Thyroid gland (tissue), 4 donors: ENCODE results near the gene FAM20B.
"Not testable (repeated sequence)": the region's sequence is repeated elsewhere in the genome, so short reads cannot be mapped to it uniquely, and the experiment has no call there.

Experiments used
- POLR2A ChIP-seq, 2 donors: fragments of 450-650 bp; IDR thresholded peaks; one replicate each; pipeline ENCODE4 v1.6.1; 2017; ENCODE audit warnings: antibody characterized with exemption in 2 of 2, mild to moderate bottlenecking in 2 of 2, moderate library complexity in 1 of 2
- TF ChIP-seq, protein P1 (sequence below), 6 experiments: fragments of 200-600 bp in 3 of 6; fragments of 450-650 bp in 3 of 6; sonication (generic) in 3 of 6; IDR thresholded peaks; one replicate each; pipeline ENCODE4 v1.5.1; 2016 to 2019; ENCODE audit warnings: antibody characterized with exemption in 6 of 6, mild to moderate bottlenecking in 2 of 6, inconsistent platforms in 1 of 6, moderate library complexity in 1 of 6

DNA sequence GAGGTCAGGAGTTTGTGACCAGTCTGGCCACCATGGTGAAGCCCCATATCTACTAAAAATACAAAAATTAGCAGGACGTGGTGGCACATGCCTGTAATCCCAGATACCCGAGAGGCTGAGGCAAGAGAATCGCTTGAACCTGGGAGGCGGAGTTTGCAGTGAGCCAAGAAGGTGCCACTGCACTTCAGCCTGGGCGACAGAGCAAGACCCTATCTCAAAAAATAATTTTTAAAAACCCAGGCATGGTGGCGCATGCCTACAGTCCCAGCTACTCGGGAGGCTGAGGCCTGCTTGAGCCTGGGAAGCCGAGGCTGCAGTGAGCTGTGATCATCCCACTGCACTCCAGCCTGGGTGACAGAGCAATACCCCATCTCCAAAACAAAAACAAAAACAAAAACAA lies 23.6 kb upstream of the FAM20B start:
- not testable (repeated sequence) for TF ChIP-seq POLR2A (IDR thresholded peaks at IDR 0.05)
- TF ChIP-seq, protein P1, sequence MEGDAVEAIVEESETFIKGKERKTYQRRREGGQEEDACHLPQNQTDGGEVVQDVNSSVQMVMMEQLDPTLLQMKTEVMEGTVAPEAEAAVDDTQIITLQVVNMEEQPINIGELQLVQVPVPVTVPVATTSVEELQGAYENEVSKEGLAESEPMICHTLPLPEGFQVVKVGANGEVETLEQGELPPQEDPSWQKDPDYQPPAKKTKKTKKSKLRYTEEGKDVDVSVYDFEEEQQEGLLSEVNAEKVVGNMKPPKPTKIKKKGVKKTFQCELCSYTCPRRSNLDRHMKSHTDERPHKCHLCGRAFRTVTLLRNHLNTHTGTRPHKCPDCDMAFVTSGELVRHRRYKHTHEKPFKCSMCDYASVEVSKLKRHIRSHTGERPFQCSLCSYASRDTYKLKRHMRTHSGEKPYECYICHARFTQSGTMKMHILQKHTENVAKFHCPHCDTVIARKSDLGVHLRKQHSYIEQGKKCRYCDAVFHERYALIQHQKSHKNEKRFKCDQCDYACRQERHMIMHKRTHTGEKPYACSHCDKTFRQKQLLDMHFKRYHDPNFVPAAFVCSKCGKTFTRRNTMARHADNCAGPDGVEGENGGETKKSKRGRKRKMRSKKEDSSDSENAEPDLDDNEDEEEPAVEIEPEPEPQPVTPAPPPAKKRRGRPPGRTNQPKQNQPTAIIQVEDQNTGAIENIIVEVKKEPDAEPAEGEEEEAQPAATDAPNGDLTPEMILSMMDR (IDR thresholded peaks at IDR 0.05), result not testable (repeated sequence)
